NCI-H2227 treated with DMSO at 0.1 percent for 48 hours (cell line): ENCODE results near the gene FNBP1L.
"Not testable (repeated sequence)": the region's sequence is repeated elsewhere in the genome, so short reads cannot be mapped to it uniquely, and the experiment has no call there.

ENCODE experiments used
- DNase-seq: peaks from one replicate; lab custom pipeline; 2025; lab: John Stamatoyannopoulos, UW

Gene FNBP1L

DNA sequence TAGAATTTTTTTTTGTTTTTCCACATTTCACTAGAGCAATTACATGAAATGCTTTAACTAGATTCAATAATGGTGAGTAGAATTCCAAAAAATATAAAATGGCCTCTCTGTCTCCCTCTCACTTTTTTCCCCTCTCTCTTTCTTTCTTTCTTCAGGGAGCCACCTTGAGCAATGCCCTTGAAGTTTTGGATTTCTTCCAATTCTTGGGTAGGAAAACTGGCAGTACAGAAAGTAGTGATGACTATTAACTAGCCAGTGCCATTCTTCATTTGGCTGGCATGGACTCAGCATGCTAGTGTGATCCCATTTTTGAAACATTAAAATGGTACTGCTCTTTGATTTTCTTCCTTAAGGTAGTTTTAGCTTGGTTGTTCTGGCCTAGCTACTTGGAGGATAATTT, 4.5 kb upstream of the FNBP1L start:
- no peak for DNase-seq

DNA sequence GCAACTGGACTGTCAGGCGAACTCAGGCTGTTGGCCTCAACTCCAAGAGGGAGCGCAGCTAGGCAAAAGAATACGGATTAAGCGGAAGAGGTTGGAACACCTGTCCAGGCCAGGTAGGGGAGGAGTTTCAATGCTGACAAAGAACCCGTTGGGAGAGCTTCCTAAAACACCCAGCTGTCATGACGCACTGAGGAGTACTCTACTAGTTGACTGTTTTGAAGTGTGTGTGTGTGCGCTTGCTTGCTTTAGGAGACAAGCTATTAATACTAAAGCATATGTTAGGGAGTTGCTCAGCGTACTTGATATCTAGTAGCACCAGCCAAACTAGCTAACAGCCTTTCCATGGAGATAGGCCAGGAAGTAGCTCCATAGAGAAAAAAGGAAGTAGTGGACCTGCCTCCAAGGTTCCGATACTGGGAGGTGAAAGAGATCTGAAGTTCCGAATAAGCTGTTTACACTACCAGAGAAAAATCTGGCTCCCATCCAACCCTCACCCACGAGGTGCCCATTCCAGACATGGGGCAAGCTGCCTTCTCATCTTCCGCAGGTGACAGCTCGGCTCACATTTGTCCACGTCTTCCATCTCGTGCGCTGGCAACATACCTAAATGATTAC, 974 bp upstream of the FNBP1L start:
- DNase-seq: peak; percentile 5

DNA sequence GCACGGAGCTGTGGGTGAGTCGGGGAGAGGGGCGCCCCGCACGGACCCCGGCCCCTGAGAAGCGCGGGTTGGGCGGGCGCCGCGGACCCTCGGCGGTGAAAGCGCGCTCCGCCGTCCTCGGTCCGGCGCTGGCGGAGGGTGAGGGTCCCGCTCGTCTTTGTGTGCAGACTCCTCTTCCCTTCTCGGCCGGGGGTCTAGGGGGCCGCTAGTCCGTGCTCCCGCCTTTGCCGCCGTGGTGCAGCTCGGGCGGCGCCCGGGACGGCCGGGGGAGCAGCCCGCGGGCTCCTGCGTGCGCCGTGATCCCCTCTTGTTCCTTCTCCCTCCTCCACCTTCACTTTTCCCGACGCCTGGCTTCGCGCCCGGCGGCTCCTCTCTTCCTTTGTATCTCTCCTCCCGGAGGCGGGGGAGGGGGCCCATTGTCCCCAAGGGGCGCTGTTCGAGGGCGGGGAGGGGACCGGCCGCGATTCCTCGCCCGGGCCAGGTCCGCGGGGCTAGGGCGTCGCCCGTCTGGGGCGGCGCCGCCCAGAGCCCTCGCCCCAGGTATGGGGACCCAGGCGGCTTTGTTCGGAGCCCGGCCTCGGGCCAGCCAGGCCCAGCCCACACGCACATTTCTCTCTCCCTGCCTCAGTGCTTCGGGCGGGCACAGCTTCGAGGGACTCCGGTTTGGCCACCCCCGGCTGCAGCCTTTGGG, 519 bp downstream of the FNBP1L start:
- DNase-seq: peak; percentile 34

DNA sequence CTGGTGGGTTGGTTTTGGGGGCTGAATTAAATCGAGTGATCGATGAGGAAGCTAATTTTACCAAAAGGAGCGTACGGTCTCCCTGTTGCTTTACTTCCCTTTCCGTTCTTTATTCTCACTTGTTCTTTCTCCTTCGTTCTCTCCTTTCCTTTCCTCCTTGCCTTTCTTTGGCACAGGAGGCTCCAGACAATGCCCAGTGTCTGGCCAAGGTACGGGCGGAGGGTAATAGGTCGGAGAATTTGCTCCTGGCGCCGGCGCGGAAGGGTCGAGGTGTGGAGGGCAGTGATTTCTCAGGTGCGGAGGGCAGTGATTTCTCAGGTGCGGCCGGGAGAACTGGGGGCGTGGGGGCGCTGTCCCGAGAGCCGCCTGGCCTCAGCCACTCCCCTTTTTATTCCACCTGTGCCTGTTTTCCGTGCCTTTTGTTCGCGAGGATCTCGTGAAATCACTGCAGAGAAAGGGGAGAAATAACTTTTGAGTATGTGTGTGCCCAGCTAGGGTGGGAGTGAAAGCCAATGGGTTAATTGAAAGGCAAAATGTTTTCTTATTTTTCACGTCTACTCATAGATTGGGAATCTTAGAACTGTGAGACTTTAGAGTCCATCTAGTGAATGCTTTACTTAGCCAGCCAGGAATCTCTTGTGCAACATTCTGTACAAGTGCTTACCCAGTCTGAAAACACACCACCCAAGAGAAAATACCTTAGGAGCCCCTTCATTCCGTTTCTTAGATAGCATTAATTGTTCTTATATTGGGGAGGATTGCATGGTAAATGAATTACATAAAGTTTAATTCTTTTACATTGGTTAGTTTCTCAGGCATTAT, 1.3 kb downstream of the FNBP1L start:
- DNase-seq: peak; percentile 25

DNA sequence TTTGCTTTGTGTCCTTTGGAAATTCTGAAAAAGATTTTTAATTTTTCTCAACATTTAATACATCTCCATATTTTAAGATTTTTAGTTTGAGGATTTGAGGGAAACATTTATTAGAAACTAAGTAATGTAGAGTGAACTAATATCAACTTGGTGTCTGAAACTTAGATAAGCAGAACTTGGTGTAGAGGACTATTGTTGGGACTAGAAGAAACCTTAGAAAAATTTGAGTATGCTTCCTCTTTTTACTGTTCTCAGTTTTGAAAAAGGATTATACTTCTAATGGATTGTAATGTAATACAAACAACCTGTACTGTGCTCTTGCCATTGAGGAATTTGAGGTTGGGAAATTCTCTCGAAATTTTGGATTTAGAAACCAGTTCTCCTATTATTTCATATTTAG, 2.4 kb downstream of the FNBP1L start:
- DNase-seq: no peak

DNA sequence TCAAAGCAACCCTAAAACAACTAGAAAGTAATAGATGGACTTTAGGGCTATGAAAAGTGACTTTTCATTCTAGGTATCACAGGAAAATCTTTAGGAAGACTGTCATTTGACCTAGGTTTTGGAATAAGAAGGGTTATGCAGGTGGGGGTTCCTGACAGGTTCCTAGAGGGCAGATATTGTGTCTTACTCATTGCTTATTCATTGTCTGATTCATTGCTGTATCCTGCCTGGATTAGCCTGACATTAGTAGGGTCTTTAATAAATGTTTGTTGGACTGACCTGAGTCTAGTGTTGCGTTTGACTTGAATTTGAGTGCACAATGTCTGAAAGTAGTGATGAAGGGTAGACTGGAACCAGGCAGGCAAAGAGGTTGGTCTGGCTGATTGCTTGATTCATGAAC, 6.0 kb downstream of the FNBP1L start:
- DNase-seq: no peak

DNA sequence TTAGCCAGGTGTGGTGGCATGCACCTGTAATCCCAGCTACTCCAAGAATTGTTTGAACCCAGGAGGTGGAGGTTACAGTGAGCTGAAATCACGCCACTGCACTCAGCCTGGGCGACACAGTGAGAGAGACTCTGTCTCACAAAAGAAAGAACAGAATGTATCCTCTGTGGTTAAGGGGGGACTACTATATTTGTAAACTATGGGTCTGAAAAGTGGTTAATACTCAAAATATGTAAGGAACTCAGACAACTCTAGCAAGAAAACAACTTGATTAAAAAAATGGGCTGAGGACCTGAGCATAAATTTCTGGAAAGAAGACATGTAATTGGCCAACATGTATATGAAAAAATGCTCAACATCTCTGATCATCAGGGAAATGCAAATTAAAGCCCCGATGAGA, 11.2 kb downstream of the FNBP1L start:
- DNase-seq: no peak

DNA sequence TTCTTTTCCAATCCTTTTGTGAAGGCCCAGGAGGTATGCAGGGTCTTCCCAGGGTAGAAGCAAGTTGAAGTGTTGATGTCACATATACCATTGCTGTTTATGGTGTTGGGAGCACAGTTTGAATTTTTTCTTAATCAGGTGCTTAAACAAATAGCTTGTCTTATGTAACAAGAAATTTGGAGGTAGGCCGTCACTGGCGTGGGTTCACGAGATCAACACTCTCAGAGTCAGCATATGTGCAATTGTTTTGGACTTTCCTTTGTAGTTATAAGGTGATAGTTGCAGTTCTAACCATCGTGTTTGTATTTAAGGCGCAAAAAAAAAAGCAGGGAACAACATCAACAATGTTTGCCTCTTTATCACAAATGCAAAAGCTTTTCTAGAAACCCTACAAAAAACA, 13.3 kb downstream of the FNBP1L start:
- no peak for DNase-seq

DNA sequence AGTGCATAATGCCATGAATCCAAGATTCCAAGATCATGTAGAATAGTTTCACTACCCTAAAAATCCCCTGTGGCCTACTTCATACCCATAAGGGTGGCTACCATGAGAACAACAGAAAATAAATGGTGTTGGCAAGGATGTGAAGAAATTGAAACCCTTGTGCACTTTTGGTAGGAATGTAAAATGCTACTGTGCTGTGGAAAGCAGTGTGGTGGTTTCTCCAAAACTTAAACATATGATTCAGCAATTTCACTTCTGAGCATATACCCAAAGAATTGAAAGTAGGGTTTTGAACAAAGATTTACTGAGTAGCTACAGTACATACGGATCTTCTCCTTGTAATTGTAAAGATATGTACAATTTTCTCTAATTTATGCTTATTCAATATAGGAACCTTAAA, 16.0 kb downstream of the FNBP1L start:
- DNase-seq: no peak

DNA sequence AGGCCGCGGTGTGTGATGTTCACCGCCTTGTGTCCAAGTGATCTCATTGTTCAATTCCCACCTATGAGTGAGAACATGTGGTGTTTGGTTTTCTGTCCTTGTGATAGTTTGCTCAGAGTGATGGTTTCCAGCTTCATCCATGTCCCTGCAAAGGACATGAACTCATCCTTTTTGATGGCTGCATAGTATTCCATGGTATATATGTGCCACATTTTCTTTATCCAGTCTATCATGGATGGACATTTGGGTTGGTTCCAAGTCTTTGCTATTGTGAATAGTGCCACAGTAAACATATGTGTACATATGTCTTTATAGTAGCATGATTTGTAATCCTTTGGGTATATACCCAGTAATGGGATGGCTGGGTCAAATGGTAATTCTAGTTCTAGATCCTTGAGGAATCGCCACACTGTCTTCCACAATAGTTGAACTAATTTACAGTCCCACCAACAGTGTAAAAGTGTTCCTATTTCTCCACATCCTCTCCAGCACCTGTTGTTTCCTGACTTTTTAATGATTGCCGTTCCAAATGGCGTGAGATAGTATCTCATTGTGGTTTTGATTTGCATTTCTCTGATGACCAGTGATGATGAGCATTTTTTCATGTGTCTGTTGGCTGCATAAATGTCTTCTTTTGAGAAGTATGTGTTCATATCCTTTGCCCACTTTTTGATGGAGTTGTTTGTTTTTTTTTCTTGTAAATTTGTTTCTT, 17.6 kb downstream of the FNBP1L start:
- not testable (repeated sequence) for DNase-seq

DNA sequence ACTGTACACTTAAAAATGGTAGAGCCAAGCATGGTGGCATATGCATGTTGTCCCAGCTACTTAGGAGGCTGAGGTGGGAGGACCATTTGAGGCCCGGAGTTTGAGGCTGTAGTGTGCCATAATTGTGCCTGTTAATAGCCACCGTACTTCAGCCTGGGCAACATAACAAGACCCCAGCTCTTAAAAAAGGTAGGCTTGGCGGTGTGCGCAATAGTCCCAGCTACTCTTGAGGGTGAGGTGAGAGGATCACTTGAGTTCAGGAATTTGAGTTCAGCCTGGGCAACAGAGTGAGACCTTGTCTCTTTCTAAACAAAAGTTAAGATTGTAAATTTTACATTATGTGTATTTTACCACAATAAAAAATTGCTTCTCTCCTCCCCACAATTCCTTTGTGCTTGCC, 19.7 kb downstream of the FNBP1L start:
- DNase-seq: no peak

DNA sequence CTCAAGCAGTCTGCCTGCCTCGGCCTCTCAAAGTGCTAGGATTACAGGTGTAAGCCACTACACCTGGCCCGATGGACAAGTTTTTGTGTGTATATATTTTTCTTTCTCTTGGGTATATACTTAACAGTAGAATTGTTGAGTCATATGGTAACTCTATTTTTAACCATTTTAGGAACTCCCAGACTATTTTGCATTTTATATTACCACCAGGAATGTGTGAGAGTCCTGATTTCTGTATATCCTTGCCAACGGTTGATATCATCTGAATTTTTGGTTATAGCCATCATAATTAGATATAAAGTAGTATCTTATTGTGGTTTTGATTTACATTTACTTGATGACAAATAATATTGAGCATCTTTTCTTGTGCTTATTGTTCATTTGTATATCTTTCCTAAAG, 20.7 kb downstream of the FNBP1L start:
- DNase-seq: no peak

DNA sequence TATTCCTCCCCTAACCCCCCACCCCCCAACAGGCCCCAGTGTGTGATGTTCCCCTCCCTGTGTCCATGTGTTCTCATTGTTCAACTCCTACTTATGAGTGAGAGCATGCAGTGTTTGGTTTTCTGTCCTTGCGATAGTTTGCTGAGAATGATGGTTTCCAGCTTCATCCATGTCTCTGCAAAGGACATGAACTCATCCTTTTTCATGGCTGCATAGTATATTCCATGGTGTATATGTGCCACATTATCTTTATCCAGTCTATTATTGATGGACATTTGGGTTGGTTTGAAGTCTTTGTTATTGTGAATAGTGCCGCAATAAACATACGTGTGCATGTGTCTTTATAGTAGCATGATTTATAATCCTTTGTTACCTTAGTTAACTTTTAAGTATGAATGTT, 21.3 kb downstream of the FNBP1L start:
- not testable (repeated sequence) for DNase-seq

DNA sequence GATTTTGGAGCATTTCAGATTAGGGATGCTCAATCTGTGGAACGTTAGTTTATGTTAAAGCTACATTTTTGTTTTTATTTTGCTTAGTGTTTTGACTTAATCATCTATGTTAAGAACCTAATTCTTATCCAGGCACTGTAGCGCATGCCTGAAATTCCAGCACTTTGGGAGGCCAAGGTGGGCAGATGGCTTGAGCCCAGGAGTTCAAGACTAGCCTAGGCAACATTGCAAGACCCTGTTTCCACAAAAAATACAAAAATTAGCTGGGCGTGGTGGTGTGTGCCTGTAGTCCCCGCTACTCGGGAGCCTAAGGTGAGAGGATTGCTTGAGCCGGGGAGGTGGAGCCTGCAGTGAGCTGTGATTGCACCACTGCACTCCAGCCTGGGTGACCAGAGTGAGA, 23.4 kb downstream of the FNBP1L start:
- DNase-seq: no peak

DNA sequence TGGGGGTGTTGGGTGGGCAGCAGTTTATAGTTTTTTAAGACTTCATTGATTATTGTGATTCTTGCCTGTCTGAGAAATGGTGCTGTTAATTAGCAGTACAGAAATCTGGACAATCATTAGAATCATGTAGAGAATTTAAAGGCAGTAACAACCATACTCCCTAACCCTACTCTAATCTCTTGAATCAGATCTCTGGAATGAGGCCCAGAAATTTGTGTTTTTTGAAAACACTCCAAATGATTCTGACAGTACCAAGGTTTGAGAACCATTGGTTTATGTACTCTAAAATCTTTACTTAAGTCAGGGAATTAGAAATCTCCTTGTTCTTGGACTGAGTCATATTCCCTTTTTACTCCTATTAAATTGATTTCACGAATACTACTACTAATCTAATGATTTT, 24.0 kb downstream of the FNBP1L start:
- no peak for DNase-seq

DNA sequence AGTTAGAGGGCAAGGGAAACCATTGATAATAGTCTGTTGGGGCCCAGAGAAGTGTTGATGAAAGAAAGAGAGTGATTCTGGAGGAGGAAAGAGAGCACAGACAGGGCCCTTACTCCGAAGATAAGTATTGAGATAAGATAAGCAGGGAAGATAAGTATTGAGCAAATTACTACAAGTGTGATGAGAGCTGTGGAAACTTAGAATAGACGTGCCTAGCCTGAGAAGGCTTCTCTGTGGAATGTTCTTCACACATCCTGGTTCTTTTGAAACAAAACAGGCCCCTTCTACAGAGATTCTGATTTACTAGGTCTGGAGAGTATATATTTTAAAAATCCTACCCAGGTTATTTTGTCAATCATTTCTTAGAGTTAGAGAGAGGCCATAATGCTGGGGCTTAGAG, 26.4 kb downstream of the FNBP1L start:
- no peak for DNase-seq

DNA sequence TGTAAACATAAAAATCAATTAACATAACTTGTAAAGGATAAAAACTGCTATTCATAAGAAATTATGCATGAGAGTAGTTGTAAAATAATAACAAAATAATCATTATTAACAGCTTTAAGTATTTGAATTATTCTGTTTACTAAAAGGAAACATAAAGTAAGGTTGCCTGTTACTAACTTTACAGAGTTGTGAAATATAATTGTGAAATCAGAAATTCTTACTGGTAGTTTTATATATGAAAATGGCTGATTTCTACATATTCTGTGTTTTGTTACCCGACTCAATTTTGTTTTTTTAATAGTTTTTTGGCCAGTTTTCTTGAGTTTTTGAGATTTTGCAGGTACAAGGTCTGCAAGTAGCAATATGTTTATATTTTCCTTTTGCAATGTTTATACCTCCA, 27.8 kb downstream of the FNBP1L start:
- DNase-seq: no peak

DNA sequence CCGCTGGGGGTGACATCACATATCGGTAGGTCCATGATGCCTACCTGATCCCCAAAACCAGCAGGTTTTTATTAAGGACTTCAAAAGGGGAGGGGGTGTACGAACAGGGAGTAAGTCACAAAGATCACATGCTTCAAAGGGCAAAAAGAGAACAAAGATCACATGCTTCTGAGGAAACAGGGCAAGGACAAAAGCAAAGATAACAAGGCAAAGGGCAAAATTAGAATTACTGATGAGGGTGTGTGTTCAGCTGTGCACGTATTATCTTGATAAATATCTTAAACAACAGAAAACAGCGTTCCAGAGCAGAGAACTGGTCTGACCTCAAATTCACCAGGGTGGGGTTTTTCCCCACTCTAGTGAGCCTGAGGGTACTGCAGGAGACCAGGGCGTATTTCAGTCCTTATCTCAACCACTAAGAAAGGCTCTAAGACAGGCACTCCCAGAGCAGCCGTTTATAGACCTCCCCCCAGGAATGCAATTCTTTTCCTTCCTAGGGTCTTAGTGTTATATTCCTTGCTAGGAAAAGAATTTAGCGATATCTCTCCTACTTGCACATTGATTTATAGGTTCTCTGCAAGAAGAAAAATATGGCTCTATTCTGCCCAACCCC, 31.3 kb downstream of the FNBP1L start:
- not testable (repeated sequence) for DNase-seq

DNA sequence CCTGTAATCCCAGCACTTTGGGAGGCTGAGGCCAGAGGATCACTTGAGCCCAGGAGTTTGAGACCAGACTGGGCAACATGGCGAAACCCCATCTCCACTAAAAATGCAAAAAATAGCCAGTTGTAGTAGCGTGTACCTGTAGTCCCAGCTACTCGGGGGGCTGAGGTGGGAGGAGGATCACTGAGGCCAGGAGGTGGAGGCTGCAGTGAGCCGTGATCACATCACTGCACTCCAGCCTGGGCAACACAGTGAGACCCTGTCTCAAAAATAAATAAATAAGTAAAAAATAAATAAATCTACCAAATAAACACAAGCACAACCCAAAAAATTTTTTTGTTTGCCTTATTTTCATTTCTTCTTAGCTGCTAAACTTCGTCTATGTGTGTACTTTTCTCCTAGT, 34.0 kb downstream of the FNBP1L start:
- DNase-seq: not testable (repeated sequence)

DNA sequence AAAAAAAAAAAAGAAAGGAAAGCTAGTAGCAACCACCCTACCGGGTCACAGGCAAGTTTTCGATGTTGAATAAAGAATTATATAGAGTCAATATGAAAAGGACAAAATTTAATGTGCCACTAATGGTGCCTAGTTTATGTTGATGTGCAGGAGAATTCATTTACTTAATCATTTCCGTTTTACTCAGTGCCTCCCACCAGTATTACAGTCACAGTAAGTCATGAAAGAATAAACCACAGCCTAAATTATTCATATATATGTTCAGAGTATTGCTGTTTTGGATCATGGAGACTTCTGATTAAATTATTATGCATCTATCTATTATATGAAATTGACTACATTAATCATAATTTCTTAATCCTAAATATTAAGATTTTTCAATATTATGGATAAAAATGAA, 35.3 kb downstream of the FNBP1L start:
- no peak for DNase-seq

DNA sequence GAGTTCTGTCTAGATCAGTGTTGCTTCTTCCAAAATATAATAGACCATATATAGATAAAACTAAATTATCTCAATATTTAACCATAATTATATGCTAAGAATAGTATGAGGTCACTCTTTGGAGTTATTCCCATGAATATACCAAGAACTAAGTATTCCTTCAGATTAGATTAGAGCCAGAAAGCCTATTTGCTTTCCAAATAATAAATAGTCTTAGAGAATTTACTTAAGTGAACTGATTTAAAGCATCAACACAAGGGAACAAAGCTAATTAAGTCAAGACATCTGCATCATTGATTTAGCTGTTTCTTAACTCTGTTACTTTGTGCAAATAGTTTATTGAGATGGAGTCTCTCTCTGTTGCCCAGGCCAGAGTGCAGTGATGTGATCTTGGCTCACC, 35.7 kb downstream of the FNBP1L start:
- no peak for DNase-seq

DNA sequence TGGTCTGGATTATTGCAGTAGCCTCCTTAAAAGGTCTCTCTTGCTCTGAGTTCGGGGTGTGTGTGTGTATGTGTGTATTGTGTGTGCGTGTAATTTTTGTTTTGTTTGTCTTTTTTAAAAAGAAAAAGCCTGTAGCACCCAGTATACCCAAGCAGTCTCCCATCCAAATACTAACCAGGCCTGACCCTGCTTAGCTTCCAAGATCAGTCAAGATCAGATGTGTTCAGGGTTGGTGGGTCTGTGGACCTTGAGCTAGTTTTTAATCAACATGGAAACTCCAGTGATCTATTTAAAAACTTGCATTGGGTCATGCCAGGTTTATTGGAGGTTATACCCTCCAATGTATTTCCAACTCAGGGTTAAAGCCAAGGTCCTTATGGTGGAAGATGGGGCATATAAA, 40.3 kb downstream of the FNBP1L start:
- DNase-seq: no peak
